ENCODE results near the gene ESRRG.
"Not testable (repeated sequence)": the region's sequence is repeated elsewhere in the genome, so short reads cannot be mapped to it uniquely, and the experiment has no call there.

Gene ESRRG

DNA sequence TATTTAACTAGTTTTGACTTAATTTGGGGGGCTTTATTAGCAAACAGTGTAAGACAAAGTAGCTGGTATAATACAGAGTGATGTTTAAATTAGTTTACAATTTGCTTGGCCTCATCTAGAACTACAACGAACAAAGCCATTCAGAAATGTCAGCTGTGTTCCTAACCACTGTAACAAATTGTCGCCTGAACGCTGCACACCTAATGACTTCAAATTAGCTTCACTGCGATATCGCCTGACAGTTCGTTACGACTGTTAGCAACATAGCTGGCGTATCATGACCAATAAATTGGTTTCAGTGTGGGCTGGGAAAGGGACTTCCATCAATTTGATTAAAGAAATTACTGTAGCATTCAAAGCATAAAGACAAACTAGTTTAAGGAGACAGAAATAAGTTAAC, 160.1 kb downstream of the ESRRG start:
- DNase-seq (ENCODE audit: low read depth in 2 of 2), result no peak

DNA sequence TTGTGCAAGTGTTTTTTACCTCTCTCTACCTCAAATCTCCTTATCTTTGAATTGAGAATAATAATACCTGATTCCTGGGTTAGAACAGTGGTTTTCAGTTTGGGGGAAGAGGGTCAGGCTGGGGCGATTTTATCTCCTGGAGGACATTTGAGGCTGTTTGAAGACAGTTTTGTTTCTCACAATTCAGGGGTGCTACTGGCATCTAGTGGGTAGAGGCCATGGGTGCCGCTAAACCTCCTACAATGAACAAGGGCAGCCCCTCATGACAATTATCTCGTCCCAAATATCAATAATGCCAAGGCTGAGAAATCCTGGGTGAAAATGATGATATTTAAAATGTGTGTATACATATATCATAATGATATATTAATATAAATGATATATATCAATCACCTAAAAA, 160.8 kb downstream of the ESRRG start:
- DNase-seq (ENCODE audit: low read depth in 2 of 2), result no peak

DNA sequence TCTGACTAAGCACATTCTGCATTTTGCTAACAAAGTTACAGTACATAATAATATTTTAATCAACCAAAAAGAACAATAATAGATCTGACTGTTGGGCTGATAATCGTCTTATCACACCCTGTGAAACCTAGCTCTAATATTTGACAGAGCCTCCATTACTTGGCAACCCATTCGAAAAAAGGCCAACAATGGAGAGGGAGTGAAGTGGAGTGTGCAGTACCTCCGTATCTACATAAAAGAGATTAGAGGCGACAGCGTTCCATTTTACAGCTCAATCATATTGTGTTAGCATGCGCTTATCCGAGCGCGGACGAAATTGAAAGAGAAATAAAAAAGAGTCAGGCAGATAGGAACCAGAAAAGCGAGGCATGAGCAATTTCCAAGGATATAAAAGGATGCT, 162.7 kb downstream of the ESRRG start:
- DNase-seq (ENCODE audit: low read depth in 2 of 2), result no peak

GRCh38 chr1:216559359-216559758, 163.9 kb downstream of the ESRRG start:
- DNase-seq (ENCODE audit: low read depth in 2 of 2), result no peak

DNA sequence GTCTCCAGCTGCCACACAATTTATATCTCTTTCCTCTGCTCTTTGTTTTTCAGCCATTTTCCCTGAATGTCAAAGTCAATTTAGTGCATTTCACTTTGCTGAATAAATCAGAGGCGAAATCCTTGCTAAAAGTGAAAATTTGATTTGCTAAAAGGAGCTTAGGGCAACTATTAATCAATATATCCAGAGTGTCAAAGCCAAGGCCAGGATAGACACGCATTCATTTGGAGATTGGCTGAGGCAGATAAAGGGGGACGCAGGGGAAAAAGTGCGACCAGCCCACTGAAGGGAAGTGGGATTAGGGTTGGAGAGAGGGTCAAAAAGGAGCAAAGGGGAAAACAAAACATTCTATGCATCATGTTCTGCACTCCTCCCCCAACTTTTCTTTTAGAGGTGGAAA, 167.6 kb downstream of the ESRRG start:
- DNase-seq (ENCODE audit: low read depth in 2 of 2), result no peak

DNA sequence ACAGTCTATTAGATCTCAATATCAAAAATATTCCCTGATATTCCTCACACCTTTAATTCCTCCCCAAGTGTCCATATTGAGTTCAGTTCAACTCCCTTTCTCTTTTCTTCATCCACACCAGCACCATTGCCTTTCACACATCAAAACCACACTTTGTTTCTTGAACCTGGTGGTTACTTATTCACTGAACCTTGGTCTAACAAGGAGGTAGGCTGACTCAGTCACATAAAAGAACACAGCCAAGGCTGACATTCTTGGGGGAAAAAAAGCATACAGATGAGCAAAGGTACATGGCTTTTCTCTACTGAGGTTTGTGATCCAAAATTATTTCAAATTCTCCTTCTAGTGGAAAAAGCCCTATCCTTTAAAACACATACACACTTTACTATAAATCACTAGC, 168.3 kb downstream of the ESRRG start:
- DNase-seq (ENCODE audit: low read depth in 2 of 2), result no peak

DNA sequence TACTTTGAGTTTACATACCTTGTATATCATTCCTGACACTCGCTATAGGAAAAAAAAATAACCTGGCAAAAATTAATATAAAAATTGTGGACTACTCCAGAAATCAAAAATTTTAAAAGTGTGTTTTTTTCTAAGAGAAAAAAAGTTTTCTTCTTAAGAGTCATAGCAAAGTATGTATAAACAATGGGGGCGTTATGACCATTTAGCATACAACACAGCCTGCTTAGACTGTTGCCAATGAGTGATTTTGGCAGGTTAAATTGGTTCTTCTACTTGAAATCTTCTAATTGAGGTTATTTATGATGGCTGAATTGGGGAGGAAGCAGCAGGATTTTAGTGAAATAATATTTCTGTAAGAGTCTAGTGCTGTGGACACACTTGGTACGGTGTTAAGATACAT, 169.5 kb downstream of the ESRRG start:
- no peak for DNase-seq (ENCODE audit: low read depth in 2 of 2)

DNA sequence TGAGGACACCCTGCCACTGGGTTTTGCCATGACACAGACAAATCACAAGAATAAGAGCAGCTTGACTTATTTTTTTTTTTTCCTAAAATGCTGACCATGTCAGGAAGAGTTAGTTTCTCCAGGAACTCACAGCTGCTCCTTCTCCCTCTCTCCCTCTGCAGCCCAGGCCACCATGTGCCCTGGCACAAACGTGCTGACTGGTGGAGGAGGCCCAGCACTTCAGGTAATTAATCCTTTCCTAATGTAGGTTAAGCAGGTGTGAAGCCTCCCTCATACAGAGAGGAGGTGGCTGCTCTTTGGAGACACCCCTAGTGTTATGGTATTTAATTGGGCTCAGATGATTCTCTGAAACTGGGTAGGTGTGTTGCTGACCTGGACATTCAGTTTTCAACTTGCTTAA, 170.2 kb downstream of the ESRRG start:
- no peak for DNase-seq (ENCODE audit: low read depth in 2 of 2)

DNA sequence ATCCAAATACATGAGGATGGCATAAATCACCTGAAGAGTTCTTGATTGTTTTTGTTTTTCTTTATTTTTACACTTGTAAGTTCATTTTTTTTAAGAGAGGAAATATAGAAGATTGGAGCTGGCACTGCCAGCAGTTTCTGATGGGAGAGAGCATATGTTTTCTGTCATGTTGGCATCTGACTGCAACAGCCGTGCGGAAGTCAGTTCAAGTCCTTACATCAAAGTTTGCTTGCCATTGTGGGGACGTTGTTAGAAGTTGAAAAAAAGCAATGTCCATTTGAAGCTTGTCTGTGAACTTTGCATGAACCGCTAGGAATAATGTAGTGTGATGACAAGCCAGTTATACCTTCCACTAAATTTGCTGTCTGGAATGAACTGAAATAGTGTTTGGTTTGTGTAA, 173.4 kb downstream of the ESRRG start:
- DNase-seq (ENCODE audit: low read depth in 2 of 2), result no peak

DNA sequence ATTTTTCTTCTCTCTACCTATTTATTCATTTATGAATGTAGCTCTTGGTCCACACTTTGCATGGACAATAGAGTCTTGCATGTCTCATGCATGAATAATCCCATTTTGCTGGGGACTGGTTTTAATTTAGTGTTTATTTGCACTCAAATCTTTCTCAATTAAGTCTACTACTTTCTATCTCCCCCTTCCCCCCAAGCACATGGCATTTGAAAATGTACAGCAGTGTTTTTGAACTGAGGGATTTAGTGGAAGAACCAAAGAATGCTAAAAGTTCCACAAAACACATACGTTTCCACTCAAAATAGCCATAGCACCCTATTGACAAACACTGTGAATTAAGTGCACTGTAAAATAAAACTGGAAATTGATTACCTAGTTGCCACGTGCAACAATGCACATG, 180.5 kb downstream of the ESRRG start:
- DNase-seq (ENCODE audit: low read depth in 2 of 2), result no peak

DNA sequence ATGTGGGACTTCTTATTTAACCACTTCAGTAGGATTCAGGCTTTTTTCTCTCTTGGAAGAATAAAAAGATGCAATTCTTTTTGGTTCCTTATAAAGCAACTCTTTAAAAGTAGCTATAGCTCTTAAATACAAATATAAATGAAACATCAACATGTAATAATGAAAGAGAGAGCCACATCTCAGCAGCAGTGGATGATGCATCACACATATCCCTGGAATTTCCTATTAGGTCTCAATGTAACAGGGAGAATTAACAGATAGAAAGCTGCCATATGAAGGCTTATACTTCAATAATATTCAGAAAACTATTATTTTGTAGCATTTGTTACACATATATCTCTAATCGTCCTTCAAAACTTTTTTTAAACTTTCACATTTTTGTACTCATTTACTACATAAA, 181.0 kb downstream of the ESRRG start:
- no peak for DNase-seq (ENCODE audit: low read depth in 2 of 2)

- no peak for DNase-seq (ENCODE audit: low read depth in 2 of 2)
Observed at GRCh38 chr1:216535751-216536150, 187.5 kb downstream of the ESRRG start.

GRCh38 chr1:216535059-216535458, 188.2 kb downstream of the ESRRG start:
- no peak for DNase-seq (ENCODE audit: low read depth in 2 of 2)

- no peak for DNase-seq (ENCODE audit: low read depth in 2 of 2)
Observed at GRCh38 chr1:216533776-216534175, 189.5 kb downstream of the ESRRG start.

- DNase-seq (ENCODE audit: low read depth in 2 of 2), result no peak
Observed at GRCh38 chr1:216532251-216532798, 190.9 kb downstream of the ESRRG start.

- no peak for DNase-seq (ENCODE audit: low read depth in 2 of 2)
Observed at GRCh38 chr1:216531263-216532239, 191.7 kb downstream of the ESRRG start.

DNA sequence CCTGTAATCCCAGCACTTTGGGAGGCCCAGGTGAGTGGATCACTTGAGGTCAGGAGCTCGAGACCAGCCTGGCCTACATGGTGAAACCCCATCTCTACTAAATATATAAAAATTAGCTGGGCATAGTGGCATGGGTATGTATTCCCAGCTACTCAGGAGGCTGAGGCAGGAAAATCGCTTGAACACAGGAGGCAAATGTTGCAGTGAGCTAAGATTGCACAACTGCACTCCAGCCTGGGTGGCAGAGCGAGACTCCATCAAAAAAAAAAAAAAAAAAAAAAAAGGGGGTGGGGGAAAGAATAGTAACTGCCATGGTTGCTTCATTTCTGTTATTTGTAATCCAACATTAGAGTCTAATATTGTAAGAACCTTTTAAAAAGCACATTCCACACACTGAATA, 193.4 kb downstream of the ESRRG start:
- DNase-seq (ENCODE audit: low read depth in 2 of 2), result not testable (repeated sequence)

- DNase-seq (ENCODE audit: low read depth in 2 of 2), result no peak
Observed at GRCh38 chr1:216528816-216529215, 194.4 kb downstream of the ESRRG start.

GRCh38 chr1:216523449-216524190, 199.6 kb downstream of the ESRRG start:
- peak in 1 of 2 experiments; percentile 17 for DNase-seq (ENCODE audit: low read depth in 2 of 2)

GRCh38 chr1:216523043-216523442, 200.2 kb downstream of the ESRRG start:
- no peak for DNase-seq (ENCODE audit: low read depth in 2 of 2)

DNA sequence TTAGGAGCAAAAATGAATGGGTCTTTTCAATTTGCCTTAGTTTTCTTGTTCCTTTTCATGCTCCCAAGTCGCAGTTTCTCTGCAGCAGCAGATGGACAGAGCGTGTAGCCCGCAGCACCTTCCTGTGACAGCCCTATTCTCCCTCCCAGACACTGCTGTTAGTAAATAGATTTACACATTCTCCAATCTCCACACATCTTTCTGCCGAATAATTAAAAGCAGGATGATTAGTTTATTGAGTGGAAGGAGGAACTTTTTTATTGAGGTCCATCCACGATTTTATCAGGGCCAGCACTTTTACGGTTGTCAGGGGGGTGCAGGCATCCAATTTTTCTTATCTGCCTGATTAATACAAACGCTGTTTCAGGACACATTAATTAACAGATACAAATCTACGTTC, 201.8 kb downstream of the ESRRG start:
- DNase-seq (ENCODE audit: low read depth in 2 of 2), result no peak

- DNase-seq (ENCODE audit: low read depth in 2 of 2), result no peak
Observed at GRCh38 chr1:216518844-216519627, 204.2 kb downstream of the ESRRG start.
